ENCODE data around the gene KCTD20.

Gene KCTD20

DNA sequence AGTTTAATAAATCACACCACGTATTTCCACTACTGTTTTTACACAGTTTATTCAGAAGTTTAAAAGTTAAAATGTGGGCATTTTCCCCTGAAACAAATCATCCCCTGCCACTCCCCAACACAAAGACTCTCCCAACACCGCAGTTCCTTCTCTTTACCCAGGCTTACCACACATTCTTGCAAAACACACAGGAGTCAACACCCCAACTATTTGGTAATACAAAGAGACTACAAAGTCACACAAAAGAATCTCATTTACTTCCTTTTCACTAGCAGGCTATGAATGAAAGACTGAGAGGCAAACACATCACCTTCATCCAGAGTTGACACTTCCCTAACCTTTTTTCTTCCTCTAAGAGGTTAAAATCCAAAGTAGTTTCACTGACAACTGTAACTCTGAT lies 51.1 kb downstream of the KCTD20 start:
- DNase-seq (ENCODE audit: low read depth), result no peak

DNA sequence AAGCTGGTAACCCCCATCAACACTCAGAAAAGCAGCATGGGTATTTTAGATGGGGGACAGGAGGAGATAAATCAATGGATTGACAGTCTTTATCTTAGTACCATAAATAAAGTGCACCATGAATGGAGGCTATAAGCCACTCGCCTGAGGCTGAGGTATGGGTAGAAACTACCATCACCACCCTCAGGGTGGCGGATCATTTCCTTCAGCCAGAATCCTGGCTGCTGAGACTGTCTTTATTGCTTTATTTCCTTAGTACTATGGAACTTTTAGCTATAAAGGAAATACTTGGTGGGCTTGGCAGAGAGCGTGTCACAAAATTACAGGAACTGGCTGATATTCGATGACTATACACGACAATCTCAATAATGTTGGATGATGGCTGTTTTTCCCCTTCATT lies 52.3 kb downstream of the KCTD20 start:
- DNase-seq (ENCODE audit: low read depth), result no peak

DNA sequence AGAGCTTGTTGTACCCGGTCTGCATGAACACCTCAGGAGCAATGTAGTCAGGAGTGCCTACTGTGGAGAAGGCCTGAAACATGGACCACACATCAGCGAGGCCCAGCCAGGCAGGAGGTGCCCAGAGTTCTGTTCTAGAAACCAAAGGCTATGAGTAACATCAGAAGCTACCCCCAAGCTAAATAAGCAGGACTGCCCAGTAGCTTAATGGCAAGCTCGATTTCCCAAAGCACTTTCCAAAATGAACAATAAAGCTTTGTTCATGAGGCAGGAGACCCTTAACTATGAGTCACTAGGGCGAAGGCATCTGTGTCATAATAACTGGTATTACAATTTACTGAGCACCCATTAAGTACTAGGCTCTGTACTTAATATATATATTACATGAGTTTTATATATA lies 57.1 kb downstream of the KCTD20 start:
- DNase-seq (ENCODE audit: low read depth), result no peak

DNA sequence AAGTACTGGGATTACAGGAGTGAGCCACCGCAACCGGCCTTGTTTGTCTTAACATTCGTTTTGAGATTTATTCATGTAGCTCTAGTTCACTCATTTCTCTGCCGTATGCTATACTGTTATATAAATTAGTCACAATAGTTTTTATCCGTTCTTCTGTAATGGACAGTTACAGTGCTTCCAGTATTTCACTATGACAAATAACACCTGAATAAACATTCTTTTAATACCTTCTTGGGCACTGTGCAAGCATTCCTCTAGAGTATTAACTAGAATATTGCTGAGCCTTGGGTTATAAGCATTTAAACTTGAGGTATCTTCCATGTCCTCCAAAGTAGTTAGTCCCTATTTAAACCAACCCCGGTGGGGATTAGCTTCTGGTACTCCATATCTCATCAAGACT lies 58.9 kb downstream of the KCTD20 start:
- no peak for DNase-seq (ENCODE audit: low read depth)

DNA sequence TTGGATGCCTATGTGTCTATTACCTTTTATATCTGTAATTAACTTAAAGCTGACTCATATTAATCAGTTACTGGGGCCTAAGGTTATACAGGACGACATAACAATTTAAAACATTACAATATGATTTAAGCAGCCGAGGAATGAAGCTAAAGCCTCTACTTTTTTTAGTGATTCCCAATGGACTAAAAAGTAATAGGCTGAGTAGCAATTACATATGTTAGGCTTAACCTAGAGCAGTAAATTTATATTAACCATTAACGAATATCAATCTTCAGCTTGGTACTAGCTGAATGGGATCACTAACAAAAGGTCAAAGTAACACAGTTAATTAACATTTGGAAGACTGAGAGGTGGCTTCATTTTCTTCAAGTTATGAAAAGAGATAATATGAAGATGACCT lies 61.4 kb downstream of the KCTD20 start:
- DNase-seq (ENCODE audit: low read depth), result no peak

DNA sequence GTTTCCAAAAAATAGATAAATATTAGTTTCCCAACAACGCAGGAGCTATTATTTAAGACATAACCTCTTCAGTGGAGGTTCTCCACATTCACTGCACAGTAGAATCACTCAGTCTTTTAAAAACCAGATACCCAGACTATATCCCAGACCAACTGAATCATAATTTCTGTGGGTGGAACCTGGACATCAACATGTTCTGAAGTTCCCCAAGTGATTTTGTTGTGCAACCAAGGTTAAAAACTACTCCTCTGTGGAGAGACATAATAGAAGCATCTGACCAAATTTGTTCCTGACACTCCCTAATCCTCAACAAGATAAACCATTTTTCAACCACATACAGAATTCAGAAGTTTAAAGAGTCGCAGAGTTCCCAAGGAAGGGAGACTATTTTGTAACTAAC lies 62.2 kb downstream of the KCTD20 start:
- no peak for DNase-seq (ENCODE audit: low read depth)

DNA sequence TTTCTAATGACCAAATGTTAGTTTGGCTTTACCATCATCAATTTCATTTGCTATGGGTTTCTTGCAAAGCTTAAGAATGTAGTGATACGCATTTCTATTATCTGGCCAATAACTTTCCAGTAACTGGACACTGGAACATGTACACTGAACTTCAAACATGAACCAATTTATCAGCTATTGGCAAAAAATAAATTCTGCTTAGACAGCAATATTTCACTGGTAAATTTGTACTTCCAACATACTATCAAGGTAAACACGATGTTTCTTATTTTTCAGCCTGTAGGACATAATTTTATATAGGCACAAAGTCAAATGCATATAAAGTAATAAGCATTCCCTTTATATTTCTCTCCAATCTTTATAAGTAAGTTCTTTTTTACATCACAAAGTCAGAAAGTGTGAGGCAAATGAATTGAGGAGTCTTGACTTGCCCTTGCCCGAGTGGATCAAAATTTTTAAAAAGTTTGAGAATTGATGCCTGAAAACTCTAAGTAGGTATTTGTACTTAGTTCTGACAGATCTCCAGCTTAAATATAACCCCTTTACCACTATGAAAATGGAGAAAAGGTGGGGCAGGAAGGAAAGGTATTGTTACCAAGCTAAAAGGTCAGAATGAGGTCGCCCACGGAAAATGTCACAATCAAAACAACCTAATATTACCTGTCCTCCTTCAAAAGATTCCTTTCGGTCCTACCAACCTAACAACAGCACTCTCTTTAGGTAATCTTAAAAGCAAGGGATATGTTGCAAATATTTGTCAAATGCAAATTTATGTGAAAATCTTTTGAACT lies 63.1 kb downstream of the KCTD20 start:
- DNase-seq (ENCODE audit: low read depth), result no peak

DNA sequence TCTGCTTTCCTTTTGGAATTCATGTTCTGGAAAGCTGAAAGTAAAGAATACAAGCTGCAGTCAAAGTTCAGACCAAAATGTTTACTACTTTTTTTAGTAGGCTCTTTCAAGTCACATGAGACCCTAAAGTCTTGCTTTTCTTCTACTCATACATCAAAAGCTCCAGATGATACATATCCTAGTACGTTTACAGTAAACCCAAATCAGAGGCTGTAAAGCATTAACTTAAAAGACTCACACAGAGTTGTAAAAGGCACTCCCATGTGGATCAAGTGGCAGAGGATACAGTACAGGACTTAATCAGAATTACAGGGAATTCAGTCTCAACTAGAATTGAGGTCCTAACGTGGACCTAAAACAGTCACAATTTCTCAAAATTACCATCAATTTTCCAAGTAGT lies 63.8 kb downstream of the KCTD20 start:
- DNase-seq (ENCODE audit: low read depth), result no peak

DNA sequence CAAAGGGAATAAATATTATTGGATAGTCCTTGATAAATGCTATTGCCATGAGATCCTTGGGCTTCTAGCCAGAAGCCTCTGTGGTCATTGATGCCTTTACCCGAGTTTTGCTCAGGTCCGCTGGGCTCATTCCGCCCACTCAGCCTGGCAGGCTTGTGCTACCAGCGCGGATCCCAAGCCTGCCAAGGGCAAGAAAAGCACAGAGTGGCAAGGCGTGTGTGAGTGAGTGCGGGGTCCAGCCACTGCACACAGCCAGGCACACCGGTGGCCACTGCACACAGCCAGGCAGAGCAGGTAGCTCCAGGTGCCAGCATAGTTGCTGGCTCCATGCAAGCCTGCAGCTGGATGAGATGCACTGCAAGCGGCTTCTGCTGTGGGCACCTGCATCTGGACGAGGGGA lies 65.7 kb downstream of the KCTD20 start:
- no peak for DNase-seq (ENCODE audit: low read depth)

DNA sequence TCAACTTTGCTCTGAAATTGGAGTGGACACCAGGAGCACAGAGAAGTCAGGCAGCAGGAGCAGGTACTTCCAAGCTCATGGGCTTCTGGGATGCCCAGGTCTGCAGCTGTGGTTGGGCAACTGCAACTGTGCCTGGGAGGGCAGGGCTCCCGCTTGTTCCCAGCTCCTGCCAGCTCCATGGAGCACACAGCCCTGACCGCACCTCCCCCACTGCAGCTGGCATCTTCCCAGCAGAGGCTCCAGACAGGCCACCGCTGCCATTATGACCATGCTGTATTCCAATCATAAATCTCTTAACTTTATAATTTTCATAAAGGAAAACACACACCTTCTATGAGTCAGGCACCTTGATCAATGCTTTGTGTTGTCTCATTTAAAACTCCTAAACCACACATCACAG lies 67.6 kb downstream of the KCTD20 start:
- DNase-seq (ENCODE audit: low read depth), result no peak

DNA sequence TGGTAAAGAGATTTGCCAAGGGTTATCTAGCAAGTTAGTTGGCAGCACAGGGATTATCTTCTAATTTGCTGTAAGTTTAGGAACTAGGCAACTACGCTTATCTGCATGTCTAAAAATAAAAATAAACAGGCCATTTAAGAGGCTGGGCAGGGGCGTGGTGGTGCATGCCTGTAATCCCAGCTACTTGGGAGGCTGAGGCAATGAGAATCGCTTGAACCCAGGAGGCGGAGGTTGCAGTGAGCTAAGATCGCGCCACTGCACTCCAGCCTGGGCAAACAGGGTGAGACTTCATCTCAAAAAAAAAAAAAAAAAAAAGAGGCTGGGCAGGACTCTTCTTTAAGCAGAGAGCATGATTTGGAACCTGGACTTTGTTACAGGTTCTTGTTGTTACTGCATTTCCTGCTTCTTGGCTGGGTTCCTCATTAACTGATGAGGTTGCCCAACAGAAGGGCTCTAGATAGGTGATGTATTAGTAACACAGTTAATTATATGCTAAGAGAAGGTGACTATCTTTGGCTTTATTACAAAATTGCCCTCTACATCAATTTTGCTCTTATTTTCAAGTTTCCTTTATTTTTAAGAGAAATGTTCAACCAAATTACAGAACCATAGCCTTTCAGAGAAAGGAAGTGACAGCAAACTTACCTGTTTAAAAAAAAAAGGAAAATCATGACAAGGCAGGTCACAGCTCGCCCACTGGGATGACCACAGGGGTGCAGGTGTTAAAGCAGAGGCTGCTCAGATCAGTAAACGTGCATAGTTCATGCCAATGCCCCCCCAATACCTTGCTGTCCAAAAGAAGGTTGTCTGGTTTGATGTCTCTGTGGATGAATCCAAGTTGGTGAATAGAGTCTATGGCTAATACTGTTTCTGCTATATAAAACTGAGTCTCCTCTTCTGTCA lies 72.0 kb downstream of the KCTD20 start:
- no peak for DNase-seq (ENCODE audit: low read depth)

DNA sequence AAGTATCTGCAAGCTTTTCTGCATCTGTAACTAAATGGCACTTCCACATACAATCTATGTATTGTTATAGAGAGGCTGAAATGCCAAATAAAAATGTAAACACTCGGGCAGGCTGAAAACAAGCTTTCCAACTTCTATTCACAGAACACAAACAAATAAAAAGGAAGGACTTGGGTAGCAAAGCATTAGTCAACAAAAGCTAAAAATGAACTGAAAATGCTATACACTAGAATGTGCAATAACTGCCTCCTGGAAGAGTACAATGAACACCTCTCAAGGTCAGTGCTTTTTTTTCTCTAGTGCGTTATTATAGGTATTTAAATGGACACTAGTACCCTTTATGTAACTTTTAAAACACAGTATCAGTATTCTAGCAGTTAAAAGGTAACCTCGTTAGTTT lies 73.0 kb downstream of the KCTD20 start:
- no peak for DNase-seq (ENCODE audit: low read depth)

DNA sequence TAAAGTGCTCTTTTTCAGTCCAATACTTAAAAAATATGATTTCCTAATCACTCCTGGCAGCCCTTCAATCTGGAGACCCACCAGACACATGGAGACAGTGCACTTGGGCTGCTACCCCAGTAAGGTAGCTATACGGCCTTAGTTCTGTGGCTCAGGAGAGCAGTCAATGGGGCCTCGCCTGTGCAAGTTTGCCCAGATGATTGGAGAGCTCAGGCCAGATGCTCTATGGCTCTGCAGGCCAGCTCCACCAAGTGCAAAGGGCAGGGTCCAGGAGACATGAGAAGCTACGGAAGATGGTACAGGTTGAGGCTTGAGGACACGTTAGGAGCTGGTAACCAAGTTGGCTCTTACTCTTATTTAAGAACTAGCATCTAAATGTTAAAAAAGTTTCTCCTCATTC lies 73.8 kb downstream of the KCTD20 start:
- DNase-seq (ENCODE audit: low read depth), result no peak

DNA sequence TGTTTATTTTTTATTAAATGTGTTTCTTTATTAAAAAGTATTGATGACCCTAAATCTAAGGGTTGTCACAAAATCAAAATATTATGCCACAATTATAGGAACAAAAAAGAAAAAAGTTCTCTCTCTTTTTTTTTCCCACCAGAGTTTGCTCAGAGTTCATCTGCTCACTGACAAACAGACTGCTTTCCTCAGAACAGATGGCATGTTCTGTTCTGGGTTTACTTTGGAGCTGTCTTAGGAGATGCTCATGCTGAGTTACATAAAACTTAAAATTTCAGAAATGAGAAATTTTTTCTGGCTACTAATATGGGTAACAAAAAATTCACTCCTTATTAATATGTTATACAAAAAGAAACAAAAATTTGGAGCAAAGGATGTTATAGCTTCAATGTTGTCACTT lies 74.2 kb downstream of the KCTD20 start:
- no peak for DNase-seq (ENCODE audit: low read depth)

DNA sequence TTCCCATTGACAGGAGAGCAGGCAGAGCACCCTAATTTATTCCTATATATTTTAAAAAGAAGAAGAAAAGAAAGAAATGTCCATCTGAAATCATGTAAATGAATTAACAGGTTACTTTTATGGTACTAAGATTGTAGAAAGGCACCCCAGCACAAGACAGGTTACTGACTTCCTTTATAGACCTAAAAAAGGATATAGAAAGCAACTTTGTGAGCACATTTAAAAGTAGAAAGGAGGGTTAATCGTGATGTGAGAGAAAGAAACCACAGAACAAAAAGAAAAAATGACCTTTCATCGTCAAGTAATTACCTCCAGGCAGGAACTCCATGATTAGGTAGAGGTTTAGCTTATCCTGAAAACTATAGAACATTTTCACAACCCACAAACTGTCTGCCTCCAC lies 74.6 kb downstream of the KCTD20 start:
- no peak for DNase-seq (ENCODE audit: low read depth)

DNA sequence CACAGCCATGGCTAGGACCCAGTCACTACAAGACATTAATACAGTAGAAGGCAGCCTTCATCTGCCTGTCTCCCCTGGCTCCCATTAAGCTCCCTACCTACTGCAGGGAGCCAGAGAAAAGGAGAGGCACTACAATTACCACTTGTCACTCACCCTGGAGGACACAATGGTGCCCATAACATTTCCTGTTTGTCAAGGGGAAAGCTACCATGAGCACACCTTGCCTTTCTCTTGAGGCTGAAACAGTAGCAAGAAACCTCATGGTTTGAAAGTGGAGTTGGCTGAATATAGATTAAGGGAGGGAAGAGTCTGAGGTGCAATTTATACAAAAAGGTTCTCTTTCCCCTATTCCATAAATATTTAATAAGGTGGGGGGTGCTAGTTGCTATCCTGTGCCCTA lies 76.6 kb downstream of the KCTD20 start:
- no peak for DNase-seq (ENCODE audit: low read depth)

DNA sequence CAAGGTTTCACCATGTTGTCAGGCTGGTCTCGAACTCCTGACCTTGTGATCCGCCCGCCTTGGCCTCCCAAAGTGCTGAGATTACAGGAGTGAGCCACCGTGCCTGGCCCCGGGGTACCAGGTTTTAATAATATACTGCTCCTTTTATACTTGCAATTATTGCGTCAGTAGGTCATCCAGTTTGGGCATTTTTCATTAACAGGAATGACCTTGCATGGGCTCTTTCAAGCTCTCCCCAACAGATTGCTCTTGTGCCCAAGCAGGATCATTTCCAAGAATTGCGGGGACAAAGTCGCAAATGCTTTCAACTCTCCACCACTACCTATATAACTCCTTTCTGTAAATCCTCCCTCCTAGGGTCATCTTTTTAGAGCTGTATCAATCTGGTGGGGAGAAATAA lies 80.7 kb downstream of the KCTD20 start:
- DNase-seq (ENCODE audit: low read depth), result no peak

DNA sequence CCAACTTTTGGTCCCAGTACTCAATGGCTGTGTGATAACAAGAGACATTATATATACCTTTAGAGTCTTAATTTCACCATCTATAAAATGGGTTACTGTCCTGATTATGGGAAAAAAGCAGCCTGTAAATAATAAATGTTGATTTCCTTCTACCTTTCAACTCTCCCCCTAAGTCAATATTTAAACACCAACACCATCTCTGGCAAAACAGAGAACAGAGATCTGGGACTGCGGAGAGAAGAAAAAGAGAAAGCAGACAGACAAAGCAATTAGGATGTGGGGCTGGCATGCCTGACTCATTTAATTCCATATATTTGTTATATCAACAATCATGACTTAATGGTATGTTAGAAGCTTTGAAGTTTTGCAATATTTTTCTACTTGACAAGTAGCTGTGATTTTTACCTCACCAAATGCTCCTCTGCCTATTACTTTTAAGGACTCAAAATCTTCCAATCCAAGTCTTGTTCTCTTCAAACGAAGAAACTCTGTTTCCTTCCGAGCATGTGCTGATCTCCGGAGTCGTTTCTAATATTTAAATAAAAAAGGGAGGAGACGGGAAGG lies 81.2 kb downstream of the KCTD20 start:
- no peak for DNase-seq (ENCODE audit: low read depth)

DNA sequence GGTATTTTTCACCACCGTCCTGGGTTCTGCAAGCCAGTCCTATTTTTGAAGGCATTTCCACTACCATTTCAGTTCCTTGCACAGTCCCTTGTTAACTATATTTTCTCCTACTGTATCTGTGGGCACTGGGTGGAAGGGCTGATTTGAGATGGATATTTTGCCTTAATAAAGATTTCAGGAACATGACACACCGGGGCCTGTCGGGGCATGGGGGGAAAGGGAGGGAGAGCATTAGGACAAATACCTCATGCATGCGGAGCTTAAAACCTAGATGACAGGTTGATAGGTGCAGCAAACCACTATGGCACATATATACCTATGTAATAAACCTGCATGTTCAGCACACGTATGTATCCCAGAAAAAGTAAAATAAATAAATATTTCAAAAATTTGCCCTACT lies 82.1 kb downstream of the KCTD20 start:
- no peak for DNase-seq (ENCODE audit: low read depth)

DNA sequence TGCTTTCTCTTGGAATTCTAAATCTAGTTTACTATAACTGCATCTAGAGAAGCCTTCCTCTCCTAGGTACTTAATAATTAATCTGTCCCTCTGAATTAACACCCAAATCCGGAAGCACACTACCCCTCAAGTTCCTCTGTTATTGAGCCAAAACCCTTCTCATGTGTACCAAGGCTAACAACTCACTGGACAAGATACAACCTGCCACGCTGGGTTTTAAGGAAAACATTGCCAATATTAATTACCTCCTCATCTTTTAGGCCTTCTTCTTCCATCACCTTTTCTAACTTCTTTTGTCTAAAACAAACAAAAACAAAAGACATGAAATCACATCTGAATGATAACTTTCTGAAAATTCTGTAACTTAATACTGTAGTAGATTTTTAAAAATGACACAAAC lies 82.5 kb downstream of the KCTD20 start:
- no peak for DNase-seq (ENCODE audit: low read depth)

DNA sequence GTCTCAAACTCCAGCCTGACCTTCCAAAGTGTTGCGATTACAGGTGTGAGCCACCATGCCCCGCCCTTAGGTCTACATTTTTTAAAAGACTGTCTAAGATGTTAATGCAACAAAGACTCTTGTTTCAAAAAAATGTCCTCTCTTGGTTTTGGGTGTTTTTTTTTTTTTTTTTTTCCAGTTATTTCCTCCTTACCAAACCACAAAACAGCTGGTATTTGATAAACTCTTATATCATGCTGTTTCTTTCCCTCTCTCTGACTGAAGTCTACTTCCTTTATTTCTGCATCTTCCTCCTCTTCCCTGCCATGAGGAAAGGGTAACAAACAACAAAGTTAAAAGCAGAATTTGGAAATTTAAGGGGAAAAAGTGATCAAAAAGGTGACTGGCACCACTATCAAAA lies 83.3 kb downstream of the KCTD20 start:
- DNase-seq (ENCODE audit: low read depth), result no peak

DNA sequence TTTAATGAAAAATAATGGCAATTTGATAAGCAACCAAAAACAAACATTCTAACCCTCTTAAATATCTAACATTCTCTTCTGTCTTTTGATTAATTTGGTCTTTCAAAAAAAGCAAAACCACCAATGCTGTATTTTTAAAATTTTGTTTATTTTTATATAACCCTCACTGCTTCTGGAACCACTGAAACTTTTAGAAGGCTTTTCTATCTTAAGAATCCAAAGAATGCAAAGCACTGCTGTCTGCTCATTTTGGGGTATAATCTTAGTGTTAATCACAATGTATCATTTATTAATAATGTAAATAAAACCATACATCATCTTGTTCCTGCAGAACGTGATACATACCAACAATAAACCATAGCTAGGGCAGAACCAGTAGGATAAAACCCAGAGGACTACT lies 90.5 kb downstream of the KCTD20 start:
- DNase-seq (ENCODE audit: low read depth), result no peak

DNA sequence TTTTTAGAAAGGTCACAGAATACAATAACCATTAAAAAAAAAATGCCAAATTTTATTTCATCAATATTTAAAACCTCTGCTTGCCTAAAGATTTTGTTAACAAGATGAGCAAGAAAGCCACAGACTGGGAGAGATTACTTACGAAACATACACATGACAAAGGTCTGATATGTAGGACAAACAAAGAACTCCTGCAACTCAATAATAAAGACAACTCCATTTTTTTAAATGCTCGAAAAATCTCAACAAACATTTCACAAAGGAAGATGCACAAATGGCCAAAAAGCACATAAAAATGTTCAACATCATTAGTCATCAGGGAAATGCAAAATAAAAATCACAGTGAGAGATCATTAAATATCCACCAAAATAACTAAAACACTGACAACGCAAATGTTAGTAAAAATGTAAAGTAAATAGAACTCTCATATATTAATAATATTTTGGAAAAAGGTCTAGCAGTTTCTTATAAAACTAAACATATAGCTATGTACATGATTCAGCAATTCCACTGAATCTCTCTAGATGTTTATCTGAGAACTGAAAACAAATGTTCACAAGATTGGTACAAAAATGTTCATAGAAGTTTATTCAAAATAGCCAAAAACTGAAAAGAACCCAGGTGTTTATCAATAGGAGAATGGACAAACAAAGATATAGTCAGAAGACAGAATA lies 94.2 kb downstream of the KCTD20 start:
- DNase-seq (ENCODE audit: low read depth), result no peak

All from HS-5 (cell line).